GM04503 (cell line): ENCODE data around the gene HSD3B7.

Source experiments
- DNase-seq: peaks from one replicate; pipeline ENCODE4 v3.0.0-alpha.2; 2012; ENCODE audit warnings: low read depth

HSD3B7 gene

GRCh38 chr16:31029272-31029671, 44.3 kb downstream of the HSD3B7 start:
- DNase-seq, result no peak

GRCh38 chr16:31031276-31031675, 46.3 kb downstream of the HSD3B7 start:
- DNase-seq, result no peak

DNA sequence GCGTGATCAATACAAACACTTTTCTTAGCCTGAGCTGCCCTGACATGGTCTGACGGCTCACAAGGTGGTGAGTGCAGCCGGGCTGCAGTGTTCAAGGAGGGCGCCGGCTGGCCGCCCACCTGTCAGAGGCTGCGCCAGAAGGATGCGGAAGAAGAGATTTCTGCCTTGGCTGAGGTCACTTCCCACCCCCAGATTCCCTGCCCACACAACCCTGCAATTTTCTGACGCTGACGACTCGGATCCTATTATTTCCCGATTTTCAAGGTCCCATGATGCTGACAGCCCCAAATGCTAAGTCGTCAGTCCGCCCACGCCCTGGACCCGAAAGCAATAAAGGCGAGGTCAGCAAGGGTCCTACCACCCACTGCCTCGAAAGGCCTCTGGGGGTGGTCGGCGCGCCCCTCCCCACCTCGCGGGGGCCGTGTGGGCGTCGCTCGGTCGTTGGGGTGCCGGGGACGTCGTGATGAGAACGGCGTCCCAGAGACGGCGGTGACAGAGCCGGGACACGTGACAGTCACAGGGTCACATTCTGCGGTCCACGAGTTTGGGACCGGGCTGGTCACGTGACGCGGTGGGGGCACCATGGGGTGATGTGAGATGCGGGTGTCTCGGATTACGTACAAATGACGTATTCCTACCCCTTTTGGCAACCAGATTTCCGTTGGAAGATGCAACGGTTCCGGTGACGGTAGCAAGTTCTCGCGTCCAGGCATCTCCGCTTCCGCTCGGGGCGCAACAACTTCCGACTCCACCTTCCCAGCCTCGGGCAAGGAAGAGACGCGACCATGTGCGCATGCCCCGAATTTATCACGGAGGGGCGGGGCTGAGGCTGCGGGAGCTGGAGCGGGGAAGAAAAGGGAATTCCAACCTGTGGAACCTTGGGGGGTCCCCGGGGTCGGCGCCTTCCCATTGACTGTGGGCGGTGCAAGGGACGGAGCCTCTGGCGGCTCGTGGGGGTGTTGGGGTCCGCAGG, 48.0 kb downstream of the HSD3B7 start, which contains the start of gene STX4:
STX4 (plus strand) TSS at position 823 of the 973 bp plus-strand sequence. CDS start 248 bp downstream, outside the sequence.
- DNase-seq, result peak; percentile 87

DNA sequence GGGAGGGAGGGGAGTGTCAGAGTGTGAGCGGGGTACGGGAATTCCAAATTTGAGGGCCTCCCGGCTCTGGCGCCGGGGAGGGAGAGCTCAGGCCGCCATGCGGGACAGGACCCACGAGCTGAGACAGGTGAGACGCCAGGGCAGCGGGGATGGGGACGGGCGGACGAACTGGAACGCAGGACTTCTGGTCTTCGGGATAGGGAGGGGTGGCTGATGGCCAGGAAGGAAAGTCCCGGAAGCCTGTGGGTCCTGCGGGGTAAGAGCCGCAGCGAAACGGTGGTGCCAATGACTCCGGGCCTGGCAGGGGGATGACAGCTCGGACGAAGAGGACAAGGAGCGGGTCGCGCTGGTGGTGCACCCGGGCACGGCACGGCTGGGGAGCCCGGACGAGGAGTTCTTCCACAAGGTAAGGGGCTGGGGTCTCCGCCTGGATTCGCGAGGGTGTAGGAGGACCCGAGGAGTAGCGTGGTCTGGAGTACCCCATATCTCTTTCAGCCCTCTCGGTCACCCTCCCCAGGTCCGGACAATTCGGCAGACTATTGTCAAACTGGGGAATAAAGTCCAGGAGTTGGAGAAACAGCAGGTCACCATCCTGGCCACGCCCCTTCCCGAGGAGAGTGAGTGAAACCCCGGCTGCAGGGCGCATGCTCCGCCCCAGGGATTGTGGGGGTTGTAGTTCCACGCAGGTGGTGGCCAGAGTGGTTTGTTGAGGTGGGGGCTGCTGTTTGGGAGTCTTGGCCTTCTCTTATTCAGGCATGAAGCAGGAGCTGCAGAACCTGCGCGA, 48.9 kb downstream of the HSD3B7 start:
- peak; percentile 16 for DNase-seq

DNA sequence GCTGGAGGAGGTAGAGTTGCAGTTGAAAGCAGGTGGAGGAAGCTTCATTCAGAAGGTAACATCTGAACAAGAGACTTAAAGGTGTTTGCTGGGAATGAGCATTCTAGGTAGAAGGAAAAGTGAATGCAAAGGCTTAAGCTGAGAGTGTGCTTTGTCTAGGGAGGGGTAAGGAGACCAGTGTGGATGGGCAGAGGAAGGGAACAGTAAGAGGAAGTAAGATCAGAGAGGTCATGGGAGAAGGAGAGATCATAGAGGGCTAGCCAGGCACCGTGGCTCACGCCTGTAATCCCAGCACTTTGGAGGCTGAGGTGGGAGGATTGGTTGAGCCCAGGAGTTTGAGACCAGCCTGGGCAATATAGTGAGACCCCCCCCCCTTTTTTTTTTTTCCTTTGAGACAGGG, 51.7 kb downstream of the HSD3B7 start:
- DNase-seq, result no peak
